ENCODE data around the gene INTS13.

The INTS13 gene

GRCh38 chr12:26976687-26977086 lies 38.9 kb upstream of the INTS13 start:
- Histone ChIP-seq H4K20me1 (ENCODE audit: insufficient read depth, low read length) (no peaks in the 10 kb centered on the region), H3K27ac (ENCODE audit: low read length) (no peak overlapping the region), H3K4me2 (ENCODE audit: low read length) (no peak overlapping the region), H3K79me2 (ENCODE audit: low read length) (no peaks in the 10 kb centered on the region), H2AFZ (ENCODE audit: low read depth, low read length) (no peak overlapping the region), H3K36me3 (replicated peaks; ENCODE audit: low read depth, low read length) (peaks cover 10% of the 10 kb centered on the region), H3K4me1 (ENCODE audit: low read length) (peaks cover 9% of the 10 kb centered on the region), H3K4me3 (ENCODE audit: low read length) (no peak overlapping the region), H3K9ac (ENCODE audit: low read length) (no peak overlapping the region), H3K9me3 (ENCODE audit: insufficient read depth, low read length) (no peaks in the 10 kb centered on the region), H3K27me3 (ENCODE audit: low read depth, low read length) (no peaks in the 10 kb centered on the region)
- TF ChIP-seq EZH2phosphoT487 (IDR thresholded peaks at IDR 0.05; ENCODE audit: low read depth) (no peak), CTCF (IDR thresholded peaks at IDR 0.05; ENCODE audit: low read depth, low read length) (no peak)

GRCh38 chr12:26971963-26972362 lies 34.2 kb upstream of the INTS13 start:
- peaks cover 14% of the 10 kb centered on the region for H3K36me3 ChIP-seq (replicated peaks; ENCODE audit: low read depth, low read length)
- TF ChIP-seq EZH2phosphoT487 (IDR thresholded peaks at IDR 0.05; ENCODE audit: low read depth) (no peak), CTCF (IDR thresholded peaks at IDR 0.05; ENCODE audit: low read depth, low read length) (no peak)
- H3K4me2 ChIP-seq (ENCODE audit: low read length) = peak overlapping the region; percentile 38
- no peaks in the 10 kb centered on the region for H4K20me1 ChIP-seq (ENCODE audit: insufficient read depth, low read length)
- peaks cover 18% of the 10 kb centered on the region for H3K4me1 ChIP-seq (ENCODE audit: low read length)
- H3K27ac ChIP-seq (ENCODE audit: low read length) = no peak overlapping the region
- H2AFZ ChIP-seq (ENCODE audit: low read depth, low read length) = no peak overlapping the region
- H3K27me3 ChIP-seq (ENCODE audit: low read depth, low read length) = no peaks in the 10 kb centered on the region
- no peak overlapping the region for H3K9ac ChIP-seq (ENCODE audit: low read length)
- H3K4me3 ChIP-seq (ENCODE audit: low read length) = no peak overlapping the region
- H3K79me2 ChIP-seq (ENCODE audit: low read length) = no peaks in the 10 kb centered on the region
- H3K9me3 ChIP-seq (ENCODE audit: insufficient read depth, low read length) = no peaks in the 10 kb centered on the region

- Histone ChIP-seq H3K9ac (ENCODE audit: low read length) (no peak overlapping the region), H3K4me3 (ENCODE audit: low read length) (no peak overlapping the region), H3K9me3 (ENCODE audit: insufficient read depth, low read length) (no peaks in the 10 kb centered on the region), H3K4me1 (ENCODE audit: low read length) (peaks cover 18% of the 10 kb centered on the region), H2AFZ (ENCODE audit: low read depth, low read length) (no peak overlapping the region), H3K27ac (ENCODE audit: low read length) (no peak overlapping the region), H3K79me2 (ENCODE audit: low read length) (no peaks in the 10 kb centered on the region), H4K20me1 (ENCODE audit: insufficient read depth, low read length) (no peaks in the 10 kb centered on the region), H3K36me3 (replicated peaks; ENCODE audit: low read depth, low read length) (peaks cover 15% of the 10 kb centered on the region), H3K4me2 (ENCODE audit: low read length) (no peak overlapping the region), H3K27me3 (ENCODE audit: low read depth, low read length) (no peaks in the 10 kb centered on the region)
- TF ChIP-seq CTCF (IDR thresholded peaks at IDR 0.05; ENCODE audit: low read depth, low read length) (no peak), EZH2phosphoT487 (IDR thresholded peaks at IDR 0.05; ENCODE audit: low read depth) (no peak)
These were observed 32.4 kb upstream of the INTS13 start for GRCh38 chr12:26970136-26970535.

- Histone ChIP-seq H3K4me2 (ENCODE audit: low read length) (no peak overlapping the region), H3K4me1 (ENCODE audit: low read length) (peaks cover 10% of the 10 kb centered on the region)
These were observed 29.1 kb upstream of the INTS13 start for GRCh38 chr12:26966842-26967241.

More at GRCh38 chr12:26966842-26967241, 29.1 kb upstream of the INTS13 start:
- Histone ChIP-seq H3K9ac (ENCODE audit: low read length) (no peak overlapping the region), H3K4me3 (ENCODE audit: low read length) (no peak overlapping the region), H3K9me3 (ENCODE audit: insufficient read depth, low read length) (no peaks in the 10 kb centered on the region), H3K36me3 (replicated peaks; ENCODE audit: low read depth, low read length) (peaks cover 15% of the 10 kb centered on the region), H3K27me3 (ENCODE audit: low read depth, low read length) (no peaks in the 10 kb centered on the region), H2AFZ (ENCODE audit: low read depth, low read length) (no peak overlapping the region), H3K79me2 (ENCODE audit: low read length) (no peaks in the 10 kb centered on the region), H3K27ac (ENCODE audit: low read length) (no peak overlapping the region), H4K20me1 (ENCODE audit: insufficient read depth, low read length) (no peaks in the 10 kb centered on the region)
- TF ChIP-seq EZH2phosphoT487 (IDR thresholded peaks at IDR 0.05; ENCODE audit: low read depth) (no peak), CTCF (IDR thresholded peaks at IDR 0.05; ENCODE audit: low read depth, low read length) (no peak)

All from OCI-LY3 (cell line).